SK-N-SH (cell line): ENCODE results near the gene STX5. TPM values are rescaled to one million over a fixed set of nuclear protein-coding genes. Genes with fewer than 3 reads are reported as not detected.

ENCODE experiments used
- CTCF ChIA-PET: fragments of 300-600, 350-600 bp; formaldehyde crosslinking; extraction: SDS; loops from one replicate; lab custom pipeline; 2021; lab: Yijun Ruan, JAX
- POLR2A ChIA-PET: fragments of 350-600 bp; sonication (Branson Sonifier 250); formaldehyde crosslinking; extraction: SDS; loops from one replicate; lab custom pipeline; 2020; ENCODE audit warnings: antibody characterized with exemption, inconsistent platforms; lab: Yijun Ruan, JAX
- DNase-seq: peaks from one replicate; pipeline ENCODE4 v3.0.0; 2012
- H2AFZ ChIP-seq: fragments of 200-600 bp; sonication (generic); 2 replicates; pipeline ENCODE4 v1.8.1; 2016; ENCODE audit warnings: antibody characterized with exemption, mild to moderate bottlenecking, low read depth
- H3F3A ChIP-seq: fragments of 200-600 bp; sonication (generic); replicated peaks from 2 replicates; pipeline ENCODE3; 2016; ENCODE audit warnings: antibody characterized with exemption, mild to moderate bottlenecking; ENCODE audit not compliant: insufficient read depth
- H3K27ac ChIP-seq, 2 experiments: fragments of 200-500 bp in 1 of 2; fragments of 200-600 bp in 1 of 2; sonication (Bioruptor generic) in 1 of 2; sonication (generic), shearing (Covaris generic) in 1 of 2; 2 replicates each; pipeline versions ENCODE4 v1.5.1 to v1.6.1; 2014 to 2016; ENCODE audit warnings: low read depth in 2 of 2, inconsistent platforms in 1 of 2, low read length in 1 of 2, mild to moderate bottlenecking in 1 of 2, mixed read lengths in 1 of 2
- H3K27me3 ChIP-seq: fragments of 200-600 bp; sonication (generic), shearing (Covaris generic); 2 replicates; pipeline ENCODE4 v1.6.1; 2016; ENCODE audit warnings: mixed run types; ENCODE audit not compliant: insufficient read depth
- H3K36me3 ChIP-seq, 2 experiments: fragments of 200-500 bp in 1 of 2; fragments of 200-600 bp in 1 of 2; sonication (Bioruptor generic) in 1 of 2; sonication (generic) in 1 of 2; replicated peaks in 1 of 2; 2 replicates each; pipeline versions ENCODE3 to v1.5.1; 2014 to 2016; ENCODE audit warnings: low read length in 1 of 2, mild to moderate bottlenecking in 1 of 2; ENCODE audit not compliant: insufficient read depth in 2 of 2, control insufficient read depth in 1 of 2
- H3K4me1 ChIP-seq, 2 experiments: fragments of 200-500 bp in 1 of 2; fragments of 200-600 bp in 1 of 2; sonication (Bioruptor generic) in 1 of 2; sonication (generic), shearing (Covaris generic) in 1 of 2; 2 replicates each; pipeline versions ENCODE4 v1.5.1 to v1.6.1; 2014 to 2016; ENCODE audit warnings: low read depth in 1 of 2, low read length in 1 of 2, mixed run types in 1 of 2; ENCODE audit not compliant: insufficient read depth in 2 of 2, control insufficient read depth in 1 of 2
- H3K4me2 ChIP-seq: fragments of 200-600 bp; sonication (generic), shearing (Covaris generic); 2 replicates; pipeline ENCODE4 v1.6.1; 2017; ENCODE audit warnings: mixed run types
- H3K4me3 ChIP-seq, 2 experiments: fragments of 200-500 bp in 1 of 2; fragments of 200-600 bp in 1 of 2; sonication (Bioruptor generic) in 1 of 2; sonication (generic), shearing (Covaris generic) in 1 of 2; 2 replicates each; pipeline versions ENCODE4 v1.5.1 to v1.8.1; 2014 to 2016; ENCODE audit warnings: low read depth in 2 of 2, inconsistent platforms in 1 of 2, low read length in 1 of 2, mild to moderate bottlenecking in 1 of 2, mixed read lengths in 1 of 2, moderate library complexity in 1 of 2
- H3K79me2 ChIP-seq: fragments of 200-600 bp; sonication (generic); 2 replicates; pipeline ENCODE4 v1.8.1; 2017; ENCODE audit warnings: mild to moderate bottlenecking; ENCODE audit not compliant: insufficient read depth
- H3K9ac ChIP-seq: fragments of 200-600 bp; sonication (generic); 2 replicates; pipeline ENCODE4 v1.6.1; 2017; ENCODE audit warnings: mixed run types
- H3K9me2 ChIP-seq: fragments of 200-600 bp; sonication (generic); 2 replicates; pipeline ENCODE4 v1.6.1; 2017; ENCODE audit warnings: mixed run types
- H3K9me3 ChIP-seq: fragments of 200-600 bp; sonication (generic); 2 replicates; pipeline ENCODE4 v1.6.1; 2017; ENCODE audit warnings: mixed run types, mild to moderate bottlenecking, moderate library complexity
- H4K20me1 ChIP-seq: fragments of 200-600 bp; sonication (generic); 2 replicates; pipeline ENCODE4 v1.6.1; 2017; ENCODE audit warnings: mild to moderate bottlenecking, mixed run types; ENCODE audit not compliant: insufficient read depth
- EP300 ChIP-seq, 2 experiments: IDR thresholded peaks; 2 replicates each; pipeline versions ENCODE4 v1.4.0 to v1.6.1; 2012; ENCODE audit warnings: borderline replicate concordance in 1 of 2, low read depth in 1 of 2, low read length in 1 of 2
- EZH2phosphoT487 ChIP-seq: fragments of 200-600 bp; sonication (generic); IDR thresholded peaks from 2 replicates; pipeline ENCODE4 v1.6.1; 2017; ENCODE audit warnings: low read depth, mixed run types, mild to moderate bottlenecking, antibody characterized with exemption, moderate library complexity, borderline replicate concordance
- FOSL2 ChIP-seq: IDR thresholded peaks from 2 replicates; pipeline ENCODE4 v1.4.0; 2012; ENCODE audit warnings: low read depth, mild to moderate bottlenecking, moderate library complexity, borderline replicate concordance
- FOXM1 ChIP-seq: IDR thresholded peaks from 2 replicates; pipeline ENCODE4 v1.4.0; 2012; ENCODE audit warnings: low read depth, mild to moderate bottlenecking
- GATA2 ChIP-seq: sonication (generic); formaldehyde crosslinking; IDR thresholded peaks from 2 replicates; pipeline ENCODE4 v1.5.0; 2020; ENCODE audit warnings: mild to moderate bottlenecking, missing genetic modification reagents
- JUND ChIP-seq: IDR thresholded peaks from 2 replicates; pipeline ENCODE4 v1.4.0; 2012
- POLR2AphosphoS5 ChIP-seq: IDR thresholded peaks from 2 replicates; pipeline ENCODE4 v1.6.1; 2012; ENCODE audit warnings: low read depth, low read length
- SIN3A ChIP-seq: IDR thresholded peaks from 2 replicates; pipeline ENCODE4 v1.6.1; 2012; ENCODE audit warnings: low read depth, mild to moderate bottlenecking, low read length, moderate library complexity, borderline replicate concordance
- SMC3 ChIP-seq: IDR thresholded peaks from 2 replicates; pipeline ENCODE4 v1.6.1; 2012; ENCODE audit warnings: low read depth, low read length, improper control_type of control experiment
- WGBS: methylation state at CpG from one replicate; pipeline ENCODE4 v1.1.6; 2017; ENCODE audit warnings: low lambda C conversion rate; 5-methylcytosine and 5-hydroxymethylcytosine counted together
- polyA plus RNA-seq, 3 experiments: library from polyadenylated mRNA; depleted of rRNA; stranded (reverse); fragments of >200 nt; gene quantifications; 2 replicates each; pipeline ENCODE4 v1.2.3, GENCODE V29; 2012
- TF ChIP-seq, protein P1 (sequence below): fragments of 200-600 bp; sonication (generic); IDR thresholded peaks from 2 replicates; pipeline ENCODE4 v1.6.1; 2017; ENCODE audit warnings: antibody characterized with exemption, mild to moderate bottlenecking, moderate library complexity
- TF ChIP-seq, protein P2 (sequence below): IDR thresholded peaks from 2 replicates; pipeline ENCODE4; 2012

The STX5 gene
- polyA plus RNA-seq, 1 of the 3 experiments (the other 2 are of a cell fraction): 24.2 TPM

DNA sequence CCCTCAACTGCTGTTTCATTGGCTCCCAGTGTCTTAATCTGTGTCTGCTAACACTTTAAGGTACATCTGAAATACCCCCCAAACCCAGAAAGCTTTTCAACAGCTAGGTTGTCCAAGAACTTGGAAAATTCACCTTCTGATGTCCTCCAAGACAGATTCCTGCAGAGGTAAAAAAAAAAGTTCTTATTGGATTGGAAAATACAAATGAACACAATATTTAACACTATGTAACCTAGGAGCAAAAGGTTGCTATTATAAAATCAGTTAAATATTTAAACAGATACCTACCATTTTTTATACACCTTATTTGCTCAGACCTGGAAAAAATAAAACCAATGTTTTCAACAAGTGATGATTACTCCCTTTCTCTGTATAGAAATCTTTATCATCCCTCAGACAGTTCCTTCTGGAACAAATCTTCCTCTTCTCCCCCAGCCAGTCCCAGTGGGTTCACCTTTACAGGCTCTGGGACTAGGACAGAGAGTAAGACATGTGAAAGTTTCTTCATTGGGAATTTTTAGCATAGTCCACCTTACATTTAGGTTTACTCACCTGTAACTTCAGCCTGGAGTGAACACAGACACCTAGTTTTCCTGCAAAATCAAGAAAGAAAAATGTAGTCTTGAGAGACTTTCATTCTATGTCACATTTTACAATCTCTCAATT is 20.8 kb upstream of the STX5 start (continued):
- TF ChIP-seq, protein P1, sequence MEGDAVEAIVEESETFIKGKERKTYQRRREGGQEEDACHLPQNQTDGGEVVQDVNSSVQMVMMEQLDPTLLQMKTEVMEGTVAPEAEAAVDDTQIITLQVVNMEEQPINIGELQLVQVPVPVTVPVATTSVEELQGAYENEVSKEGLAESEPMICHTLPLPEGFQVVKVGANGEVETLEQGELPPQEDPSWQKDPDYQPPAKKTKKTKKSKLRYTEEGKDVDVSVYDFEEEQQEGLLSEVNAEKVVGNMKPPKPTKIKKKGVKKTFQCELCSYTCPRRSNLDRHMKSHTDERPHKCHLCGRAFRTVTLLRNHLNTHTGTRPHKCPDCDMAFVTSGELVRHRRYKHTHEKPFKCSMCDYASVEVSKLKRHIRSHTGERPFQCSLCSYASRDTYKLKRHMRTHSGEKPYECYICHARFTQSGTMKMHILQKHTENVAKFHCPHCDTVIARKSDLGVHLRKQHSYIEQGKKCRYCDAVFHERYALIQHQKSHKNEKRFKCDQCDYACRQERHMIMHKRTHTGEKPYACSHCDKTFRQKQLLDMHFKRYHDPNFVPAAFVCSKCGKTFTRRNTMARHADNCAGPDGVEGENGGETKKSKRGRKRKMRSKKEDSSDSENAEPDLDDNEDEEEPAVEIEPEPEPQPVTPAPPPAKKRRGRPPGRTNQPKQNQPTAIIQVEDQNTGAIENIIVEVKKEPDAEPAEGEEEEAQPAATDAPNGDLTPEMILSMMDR: no peak
- TF ChIP-seq, protein P2, sequence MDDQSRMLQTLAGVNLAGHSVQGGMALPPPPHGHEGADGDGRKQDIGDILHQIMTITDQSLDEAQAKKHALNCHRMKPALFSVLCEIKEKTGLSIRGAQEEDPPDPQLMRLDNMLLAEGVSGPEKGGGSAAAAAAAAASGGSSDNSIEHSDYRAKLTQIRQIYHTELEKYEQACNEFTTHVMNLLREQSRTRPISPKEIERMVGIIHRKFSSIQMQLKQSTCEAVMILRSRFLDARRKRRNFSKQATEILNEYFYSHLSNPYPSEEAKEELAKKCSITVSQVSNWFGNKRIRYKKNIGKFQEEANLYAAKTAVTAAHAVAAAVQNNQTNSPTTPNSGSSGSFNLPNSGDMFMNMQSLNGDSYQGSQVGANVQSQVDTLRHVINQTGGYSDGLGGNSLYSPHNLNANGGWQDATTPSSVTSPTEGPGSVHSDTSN: no peak

DNA sequence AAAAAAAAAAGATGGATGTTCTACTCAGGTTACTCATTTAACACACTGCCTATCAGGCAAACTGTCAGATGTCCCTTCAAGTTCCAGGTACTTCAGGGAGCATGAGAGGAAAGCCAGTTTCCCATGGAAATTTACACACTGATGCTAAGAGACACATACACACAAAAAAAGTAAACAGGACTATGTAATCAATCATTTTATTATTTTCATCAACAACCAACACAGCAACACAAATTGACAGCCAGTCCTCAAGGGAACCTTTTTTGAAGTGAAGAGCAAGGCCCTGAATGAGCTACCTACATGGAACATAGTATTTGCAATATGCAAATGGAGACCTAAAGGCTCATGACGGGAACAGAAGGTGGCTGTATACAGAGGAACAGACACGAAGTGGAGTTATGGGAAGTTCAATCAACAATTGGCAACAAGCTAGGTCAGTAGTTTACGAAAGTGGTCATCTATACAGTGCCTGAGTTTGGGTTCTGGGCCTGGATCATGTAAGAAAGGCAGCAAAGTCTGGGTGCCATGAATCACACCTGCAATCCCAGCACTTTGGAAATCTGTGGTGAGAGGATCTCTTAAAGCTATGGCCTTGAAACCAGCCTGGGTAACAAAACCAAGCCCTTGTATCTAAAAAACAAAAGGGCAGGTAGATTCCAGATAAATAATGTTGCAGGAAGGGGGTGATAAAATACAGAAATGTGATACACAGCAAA is 20.1 kb upstream of the STX5 start:
- ChIA-PET POLR2A (interaction anchor here (9.4 kb wide), 1 partner anchor 11 kb away, joined by 146 read pairs; the partner anchor contains the start of gene WDR74), CTCF (interaction anchor here (1.2 to 1.5 kb wide), 3 partner anchors 29 to 65 kb away, joined by 3 to 5 read pairs (median 4); partner anchors contain the start of gene SLC3A2)
- Histone ChIP-seq H3K9me3 (no peaks in the 10 kb centered on the region), H3K36me3 (peaks cover 34 to 38% of the 10 kb centered on the region in 2 experiments), H3K4me3 (no peak overlapping the region), H3K27ac (0 out of 4 replicates have a peak overlapping the region, but pooled peaks of 1 of the 2 experiments have one; percentile 6), H3K4me1 (peaks cover 12 to 14% of the 10 kb centered on the region in 2 experiments; a peak in 3 of 4 replicates), H4K20me1 (peaks cover 39% of the 10 kb centered on the region), H3K27me3 (no peaks in the 10 kb centered on the region), H3K79me2 (peaks cover 43% of the 10 kb centered on the region), H2AFZ (no peak overlapping the region), H3F3A (peaks cover 53% of the 10 kb centered on the region), H3K9ac (no peak overlapping the region), H3K9me2 (no peaks in the 10 kb centered on the region), H3K4me2 (no peak overlapping the region)
- no peak for DNase-seq
- TF ChIP-seq FOSL2 (no peak), FOXM1 (no peak), SMC3 (no peak)
- WGBS: 86% methylated on average over 3 of the region's 3 CpGs

DNA sequence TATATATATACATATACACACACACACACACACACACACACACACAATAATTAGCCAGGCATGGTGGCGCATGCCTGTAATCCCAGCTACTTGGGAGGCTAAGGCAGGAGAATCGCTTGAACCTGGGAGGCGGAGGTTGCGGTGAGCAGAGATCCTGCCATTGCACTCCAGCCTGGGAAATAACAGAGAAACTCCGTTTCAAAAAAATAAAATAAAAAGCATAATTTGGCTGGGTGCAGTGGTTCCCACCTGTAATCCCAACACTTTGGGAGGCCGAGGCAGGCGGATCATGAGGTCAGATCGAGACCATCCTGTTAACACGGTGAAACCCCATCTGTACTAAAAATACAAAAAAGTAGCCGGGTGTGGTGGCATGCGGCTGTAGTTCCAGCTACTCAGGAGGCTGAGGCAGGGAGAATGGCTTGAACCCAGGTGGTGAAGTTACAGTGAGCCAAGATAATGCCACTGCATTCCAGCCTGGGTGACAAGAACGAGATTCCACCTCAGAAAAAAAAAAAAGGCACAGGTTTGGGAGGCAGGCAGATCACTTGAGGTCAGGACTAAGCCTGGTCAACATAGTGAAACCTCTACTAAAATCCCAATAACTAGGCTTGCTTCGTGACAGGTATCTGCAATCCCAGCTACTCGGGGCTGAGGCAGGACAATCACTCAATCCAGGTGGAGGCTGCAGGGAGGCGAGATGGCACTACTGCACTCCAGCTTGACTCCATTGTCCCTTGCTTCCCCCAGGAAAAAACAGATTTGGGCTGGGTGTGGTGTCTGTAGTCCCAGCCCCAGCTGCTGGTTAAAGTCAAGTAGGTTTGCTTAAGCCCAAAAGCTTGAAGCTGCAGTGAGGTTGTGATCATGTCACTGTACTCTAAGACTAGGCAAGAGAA is 19.3 kb upstream of the STX5 start:
- Histone ChIP-seq H3K36me3 (peaks cover 34 to 38% of the 10 kb centered on the region in 2 experiments), H3K79me2 (peaks cover 35% of the 10 kb centered on the region)
- peak; percentile 14; the same call in 1 of the 2 replicates for TF ChIP-seq JUND
- TF ChIP-seq GATA2 (CRISPR knock-in tag): no peak
- TF ChIP-seq POLR2AphosphoS5: peak; percentile 31; the same call in 1 of the 2 replicates
- peak; percentile 64; the same call in 1 of the 2 replicates for TF ChIP-seq SIN3A
- no peak for TF ChIP-seq EZH2phosphoT487
- no peak for TF ChIP-seq EP300 (IDR thresholded peaks at IDR 0.05; ENCODE audit: borderline replicate concordance in 1 of 2, low read depth in 1 of 2, low read length in 1 of 2)
- TF ChIP-seq, all 33 proteins: peak for 3
- Histone ChIP-seq H3K4me2 (no peak overlapping the region), H3K27me3 (no peaks in the 10 kb centered on the region), H4K20me1 (peaks cover 39% of the 10 kb centered on the region), H3K4me3 (no peak overlapping the region), H3K9me2 (no peaks in the 10 kb centered on the region), H3K9ac (no peak overlapping the region), H3K4me1 (peaks cover 12 to 14% of the 10 kb centered on the region in 2 experiments; a peak in 3 of 4 replicates), H3K9me3 (no peaks in the 10 kb centered on the region), H2AFZ (no peak overlapping the region), H3K27ac (no peak overlapping the region), H3F3A (peaks cover 53% of the 10 kb centered on the region)
- CTCF ChIA-PET: interaction anchor here (1.1 to 1.5 kb wide), 5 partner anchors 10 to 65 kb away, joined by 3 to 5 read pairs (median 3); partner anchors contain the start of gene SLC3A2
- POLR2A ChIA-PET: interaction anchor here (9.4 kb wide), 1 partner anchor 11 kb away, joined by 146 read pairs; the partner anchor contains the start of gene WDR74
- DNase-seq: no peak
- WGBS: 75% methylated on average over 15 of the region's 15 CpGs
